IMR-90 (cell line): ENCODE data around the gene GGT1.
"Not testable (repeated sequence)": the region's sequence is repeated elsewhere in the genome, so short reads cannot be mapped to it uniquely, and the experiment has no call there.

Source experiments
- BHLHE40 ChIP-seq: fragments of 150-350 bp; IDR thresholded peaks from 2 replicates; pipeline ENCODE4 v1.6.1; 2016; ENCODE audit warnings: mild to moderate bottlenecking, low read depth, low read length
- CTCF ChIP-seq: conservative IDR thresholded peaks from 2 replicates; pipeline ENCODE4 v1.5.1; 2012; ENCODE audit warnings: mild to moderate bottlenecking, low read depth, low read length, improper control_type of control experiment
- ELK1 ChIP-seq: fragments of 150-350 bp; IDR thresholded peaks from 2 replicates; pipeline ENCODE4 v1.6.1; 2016; ENCODE audit warnings: low read depth, mild to moderate bottlenecking, low read length, moderate library complexity, borderline replicate concordance
- FOS ChIP-seq: fragments of 150-350 bp; IDR thresholded peaks from 2 replicates; pipeline ENCODE4 v1.6.1; 2016; ENCODE audit warnings: low read depth, low read length
- MAFK ChIP-seq: IDR thresholded peaks from 2 replicates; pipeline ENCODE4 v1.6.1; 2012; ENCODE audit warnings: low read depth, low read length, improper control_type of control experiment
- MXI1 ChIP-seq: IDR thresholded peaks from 2 replicates; pipeline ENCODE4 v1.6.1; 2012; ENCODE audit warnings: low read depth, mild to moderate bottlenecking, low read length, moderate library complexity, borderline replicate concordance
- POLR2A ChIP-seq: IDR thresholded peaks from 2 replicates; pipeline ENCODE4 v1.6.1; 2012; ENCODE audit warnings: mild to moderate bottlenecking, low read depth, low read length
- RAD21 ChIP-seq: IDR thresholded peaks from 2 replicates; pipeline ENCODE4 v1.6.1; 2012; ENCODE audit warnings: low read length, improper control_type of control experiment
- RCOR1 ChIP-seq: IDR thresholded peaks from 2 replicates; pipeline ENCODE4 v1.6.1; 2012; ENCODE audit warnings: mild to moderate bottlenecking, low read length, improper control_type of control experiment; ENCODE audit not compliant: insufficient replicate concordance
- TF ChIP-seq, protein P1 (sequence below): fragments of 150-350 bp; IDR thresholded peaks from 2 replicates; pipeline ENCODE4 v1.6.1; 2017; ENCODE audit warnings: mild to moderate bottlenecking, antibody characterized with exemption, low read length, low read depth

- TF ChIP-seq POLR2A, CTCF, FOS, RAD21, BHLHE40, MAFK, RCOR1, ELK1, MXI1: not testable (repeated sequence)
- TF ChIP-seq, protein P1, sequence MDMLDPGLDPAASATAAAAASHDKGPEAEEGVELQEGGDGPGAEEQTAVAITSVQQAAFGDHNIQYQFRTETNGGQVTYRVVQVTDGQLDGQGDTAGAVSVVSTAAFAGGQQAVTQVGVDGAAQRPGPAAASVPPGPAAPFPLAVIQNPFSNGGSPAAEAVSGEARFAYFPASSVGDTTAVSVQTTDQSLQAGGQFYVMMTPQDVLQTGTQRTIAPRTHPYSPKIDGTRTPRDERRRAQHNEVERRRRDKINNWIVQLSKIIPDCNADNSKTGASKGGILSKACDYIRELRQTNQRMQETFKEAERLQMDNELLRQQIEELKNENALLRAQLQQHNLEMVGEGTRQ = not testable (repeated sequence)
Observed at GRCh38 chr22:24633231-24634023, 30.4 kb downstream of the GGT1 start.
